Activated T-cell treated with anti-CD3 and anti-CD28 coated beads, Interleukin-2, amount 50 U/mL, for 24 hours (primary cell): ENCODE results near the gene SLC66A2.

Experiments
- DNase-seq: peaks from one replicate; pipeline ENCODE4 v3.0.0-alpha.2; 2020
- H3K27ac Mint-ChIP-seq: 2 replicates; pipeline ENCODE4 v1.8.0; 2020; ENCODE audit warnings: mild to moderate bottlenecking, mixed read lengths
- H3K27me3 Mint-ChIP-seq: 2 replicates; pipeline ENCODE4 v1.8.0; 2020; ENCODE audit warnings: mixed read lengths
- H3K36me3 Mint-ChIP-seq: 2 replicates; pipeline ENCODE4 v1.8.0; 2020; ENCODE audit warnings: low read depth, mixed read lengths
- H3K4me1 Mint-ChIP-seq: 2 replicates; pipeline ENCODE4 v1.8.0; 2020; ENCODE audit warnings: low read depth, mixed read lengths
- H3K4me3 Mint-ChIP-seq: 2 replicates; pipeline ENCODE4 v1.8.0; 2020; ENCODE audit warnings: mild to moderate bottlenecking, moderate library complexity, mixed read lengths
- H3K9me3 Mint-ChIP-seq: 2 replicates; pipeline ENCODE4 v1.8.0; 2020; ENCODE audit warnings: mixed read lengths

Gene SLC66A2

DNA sequence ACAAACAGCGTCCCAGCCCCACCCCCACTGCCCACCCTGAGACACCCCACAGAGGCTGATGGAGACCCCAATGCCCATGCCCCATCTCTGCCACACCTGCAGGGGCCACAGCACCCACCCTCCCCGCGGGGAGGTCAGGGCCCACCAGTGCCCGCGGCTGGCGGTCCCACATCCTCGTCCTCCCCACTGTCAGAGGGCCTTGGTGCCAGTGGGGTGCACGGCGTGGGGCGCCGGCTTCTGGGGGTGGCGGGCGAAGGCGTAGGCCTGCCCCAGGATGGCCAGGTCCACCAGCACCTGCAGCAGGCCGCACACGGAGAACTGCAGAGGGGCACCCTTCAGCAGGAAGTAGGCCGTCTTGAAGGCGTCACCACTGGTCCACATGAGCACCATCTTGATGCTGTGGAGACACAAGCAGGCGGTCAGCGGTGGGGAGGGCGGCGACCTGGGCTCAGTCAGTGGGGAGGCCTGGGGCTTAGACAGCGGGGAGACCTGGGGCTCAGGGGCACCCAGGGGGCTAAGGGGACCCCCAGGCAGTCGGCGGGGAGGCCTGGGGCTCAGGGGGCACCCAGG is 47.6 kb downstream of the SLC66A2 start:
- peaks cover 36% of the 10 kb centered on the region for H3K36me3 Mint-ChIP-seq
- no peak overlapping the region for H3K27ac Mint-ChIP-seq
- H3K9me3 Mint-ChIP-seq = no peaks in the 10 kb centered on the region
- H3K4me1 Mint-ChIP-seq = peaks cover 12% of the 10 kb centered on the region
- H3K27me3 Mint-ChIP-seq = no peaks in the 10 kb centered on the region
- no peak for DNase-seq
- no peak overlapping the region for H3K4me3 Mint-ChIP-seq

- H3K4me3 Mint-ChIP-seq = no peak overlapping the region
- peaks cover 35% of the 10 kb centered on the region for H3K36me3 Mint-ChIP-seq
- H3K27ac Mint-ChIP-seq = no peak overlapping the region
- H3K27me3 Mint-ChIP-seq = no peaks in the 10 kb centered on the region
- peaks cover 12% of the 10 kb centered on the region for H3K4me1 Mint-ChIP-seq
- DNase-seq = no peak
- no peaks in the 10 kb centered on the region for H3K9me3 Mint-ChIP-seq
These were observed 48.3 kb downstream of the SLC66A2 start for GRCh38 chr18:79903071-79903635.

DNA sequence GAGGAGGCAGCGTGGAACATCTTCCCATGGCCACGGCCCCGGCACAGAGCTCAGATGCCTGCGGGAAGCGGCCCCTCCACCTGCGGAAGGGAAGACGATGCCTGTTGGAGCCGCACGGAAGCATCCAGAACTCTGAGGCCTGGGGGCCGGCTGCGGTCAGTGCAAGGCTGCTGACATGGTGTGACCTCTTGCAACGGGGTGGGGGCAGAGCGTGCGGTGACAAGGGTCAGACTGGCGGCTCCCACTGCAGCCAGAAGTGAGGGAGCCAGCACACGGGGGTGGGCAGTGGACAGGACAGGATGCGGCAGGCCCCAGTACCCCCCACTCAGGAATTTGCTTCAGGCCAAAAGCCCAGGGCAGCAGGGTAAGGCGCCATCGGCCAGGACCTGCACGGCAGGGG is 48.8 kb downstream of the SLC66A2 start:
- peaks cover 35% of the 10 kb centered on the region for H3K36me3 Mint-ChIP-seq
- H3K4me3 Mint-ChIP-seq = no peak overlapping the region
- no peak for DNase-seq
- no peaks in the 10 kb centered on the region for H3K27me3 Mint-ChIP-seq
- no peak overlapping the region for H3K27ac Mint-ChIP-seq
- H3K9me3 Mint-ChIP-seq = peaks cover 4% of the 10 kb centered on the region
- H3K4me1 Mint-ChIP-seq = peaks cover 12% of the 10 kb centered on the region

DNA sequence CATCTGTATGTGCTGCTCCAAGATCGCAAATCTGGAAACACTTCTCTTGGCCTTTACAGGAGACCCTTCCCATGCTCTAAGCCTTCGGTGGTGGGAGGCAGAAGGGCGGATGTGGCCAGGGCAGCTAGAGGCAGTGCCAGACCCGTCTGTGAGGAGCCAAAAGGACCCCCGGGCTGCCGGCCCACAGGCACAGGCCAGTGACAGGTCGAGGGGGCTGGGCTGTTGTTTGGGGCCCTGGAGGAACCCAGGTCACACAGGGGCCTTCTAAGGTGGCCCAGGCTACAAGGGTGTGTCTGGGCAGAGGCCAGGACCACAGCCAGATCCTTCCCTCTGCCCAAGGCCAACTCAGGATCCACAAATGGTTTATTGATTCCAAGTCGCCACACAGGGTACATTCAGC is 49.4 kb downstream of the SLC66A2 start:
- Mint-ChIP-seq H3K27me3 (no peaks in the 10 kb centered on the region), H3K27ac (no peak overlapping the region), H3K4me1 (peaks cover 12% of the 10 kb centered on the region), H3K4me3 (no peak overlapping the region), H3K36me3 (peaks cover 32% of the 10 kb centered on the region), H3K9me3 (peaks cover 9% of the 10 kb centered on the region)
- no peak for DNase-seq

DNA sequence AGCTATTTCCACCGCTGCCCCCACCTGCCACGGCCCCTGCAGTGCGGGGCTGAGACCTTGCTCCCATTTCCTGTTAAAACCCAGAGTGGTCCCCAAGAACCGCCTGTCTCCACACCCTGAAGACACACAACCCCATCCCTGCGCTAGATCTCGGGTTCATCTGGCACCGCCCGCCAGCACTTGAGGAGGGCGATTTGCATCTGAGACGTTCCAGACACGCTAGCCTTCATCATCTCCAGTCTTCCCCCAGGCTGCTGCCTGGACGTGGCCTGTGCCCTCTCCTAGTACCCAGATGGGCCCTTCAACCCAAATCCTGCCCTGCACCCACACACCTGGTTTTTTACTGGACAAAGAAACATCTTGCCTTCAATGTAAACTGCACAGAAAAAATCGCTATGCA is 49.8 kb downstream of the SLC66A2 start:
- H3K9me3 Mint-ChIP-seq = peaks cover 13% of the 10 kb centered on the region

GRCh38 chr18:79900610-79901570 is 50.6 kb downstream of the SLC66A2 start:
- Mint-ChIP-seq H3K36me3 (peaks cover 28% of the 10 kb centered on the region), H3K4me3 (no peak overlapping the region), H3K9me3 (peaks cover 17% of the 10 kb centered on the region), H3K27ac (no peak overlapping the region), H3K27me3 (no peaks in the 10 kb centered on the region), H3K4me1 (peaks cover 4% of the 10 kb centered on the region)
- DNase-seq = peak; percentile 22

More for the DNA sequence above, 49.8 kb downstream of the SLC66A2 start:
- no peak overlapping the region for H3K4me3 Mint-ChIP-seq
- no peaks in the 10 kb centered on the region for H3K27me3 Mint-ChIP-seq
- DNase-seq = no peak
- no peak overlapping the region for H3K27ac Mint-ChIP-seq
- H3K36me3 Mint-ChIP-seq = peaks cover 30% of the 10 kb centered on the region
- H3K4me1 Mint-ChIP-seq = peaks cover 10% of the 10 kb centered on the region

- peak; percentile 28 for DNase-seq
- peaks cover 27% of the 10 kb centered on the region for H3K36me3 Mint-ChIP-seq
- H3K27ac Mint-ChIP-seq = no peak overlapping the region
- no peak overlapping the region for H3K4me3 Mint-ChIP-seq
- no peaks in the 10 kb centered on the region for H3K4me1 Mint-ChIP-seq
- H3K9me3 Mint-ChIP-seq = peaks cover 26% of the 10 kb centered on the region
- H3K27me3 Mint-ChIP-seq = no peaks in the 10 kb centered on the region
These were observed 51.6 kb downstream of the SLC66A2 start for GRCh38 chr18:79899609-79900445.

- H3K36me3 Mint-ChIP-seq = peaks cover 24% of the 10 kb centered on the region
- no peak overlapping the region for H3K4me3 Mint-ChIP-seq
- H3K9me3 Mint-ChIP-seq = peaks cover 32% of the 10 kb centered on the region
- peak; percentile 17 for DNase-seq
- no peaks in the 10 kb centered on the region for H3K27me3 Mint-ChIP-seq
- H3K27ac Mint-ChIP-seq = no peak overlapping the region
- no peaks in the 10 kb centered on the region for H3K4me1 Mint-ChIP-seq
These were observed 52.4 kb downstream of the SLC66A2 start for GRCh38 chr18:79898952-79899608.

GRCh38 chr18:79897940-79898625 is 53.4 kb downstream of the SLC66A2 start:
- H3K9me3 Mint-ChIP-seq = peaks cover 42% of the 10 kb centered on the region
- no peak overlapping the region for H3K4me3 Mint-ChIP-seq
- H3K36me3 Mint-ChIP-seq = peaks cover 20% of the 10 kb centered on the region
- H3K27ac Mint-ChIP-seq = no peak overlapping the region
- no peaks in the 10 kb centered on the region for H3K27me3 Mint-ChIP-seq
- H3K4me1 Mint-ChIP-seq = no peaks in the 10 kb centered on the region
- no peak for DNase-seq

DNA sequence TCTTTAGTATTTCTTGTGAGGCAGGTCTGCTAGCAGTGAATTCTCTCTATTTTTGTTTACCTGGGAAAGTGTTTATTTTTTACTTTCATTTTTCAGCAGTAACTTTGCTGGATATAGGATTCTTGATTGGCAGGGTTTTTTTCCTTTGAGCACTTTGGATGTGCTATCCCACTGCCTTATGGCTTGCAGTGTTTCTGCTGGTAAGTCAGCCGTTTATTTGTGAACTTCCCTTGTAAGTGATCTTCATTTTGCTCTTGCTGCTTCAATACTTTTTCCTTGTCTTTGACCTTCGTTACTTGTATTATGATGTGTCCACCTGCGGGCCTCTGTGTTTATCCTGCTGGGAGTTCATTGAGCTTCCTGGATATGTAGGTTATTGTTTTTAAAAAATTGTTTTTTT is 54.7 kb downstream of the SLC66A2 start:
- H3K4me1 Mint-ChIP-seq = no peaks in the 10 kb centered on the region
- H3K4me3 Mint-ChIP-seq = no peak overlapping the region
- DNase-seq = no peak
- H3K27me3 Mint-ChIP-seq = no peaks in the 10 kb centered on the region
- H3K36me3 Mint-ChIP-seq = peaks cover 6% of the 10 kb centered on the region
- H3K27ac Mint-ChIP-seq = no peak overlapping the region
- H3K9me3 Mint-ChIP-seq = peaks cover 53% of the 10 kb centered on the region

DNA sequence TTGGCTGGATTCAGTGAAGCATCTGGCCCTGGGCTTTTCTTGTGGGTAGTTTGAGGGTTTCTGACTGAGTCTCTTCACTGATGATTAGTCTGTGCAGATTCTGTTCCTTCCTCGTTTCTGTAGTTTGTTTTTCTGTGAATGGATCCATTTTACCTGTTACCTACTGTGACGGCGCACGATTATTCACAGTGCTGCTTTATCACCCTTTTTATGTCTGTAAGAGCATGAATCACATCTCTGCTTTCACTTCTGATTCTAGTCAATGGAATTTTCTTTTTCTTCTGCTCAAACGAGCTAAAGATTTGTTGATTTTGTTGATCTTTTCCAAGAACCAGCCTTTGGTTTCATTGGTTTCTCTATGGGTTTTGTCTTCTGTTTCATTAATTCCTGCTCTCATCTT is 60.8 kb downstream of the SLC66A2 start:
- Mint-ChIP-seq H3K4me3 (no peak overlapping the region), H3K27me3 (no peaks in the 10 kb centered on the region), H3K36me3 (no peaks in the 10 kb centered on the region), H3K9me3 (peaks cover 61% of the 10 kb centered on the region), H3K27ac (peak overlapping the region; percentile 76), H3K4me1 (peaks cover 11% of the 10 kb centered on the region)
- no peak for DNase-seq

DNA sequence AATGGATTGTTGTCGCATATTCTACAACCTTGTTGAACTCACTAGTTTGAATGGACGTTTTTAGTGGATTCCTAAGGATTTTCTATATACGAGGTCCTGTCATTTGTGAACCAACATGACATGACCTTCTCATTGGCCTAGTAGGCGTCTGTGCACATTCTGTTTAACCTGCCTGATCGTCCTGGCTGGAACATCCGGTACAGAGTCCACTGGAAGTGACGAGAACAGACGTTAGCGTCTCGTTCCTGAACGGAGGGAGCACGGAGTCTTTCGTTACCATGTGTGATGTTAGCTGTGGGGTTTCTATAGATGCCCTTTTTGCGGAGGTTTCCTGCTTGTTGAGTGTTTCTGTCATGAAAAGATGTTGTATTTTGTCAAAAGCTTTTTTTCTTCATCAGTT is 61.9 kb downstream of the SLC66A2 start:
- H3K4me1 Mint-ChIP-seq = peaks cover 11% of the 10 kb centered on the region
- no peaks in the 10 kb centered on the region for H3K27me3 Mint-ChIP-seq
- H3K36me3 Mint-ChIP-seq = no peaks in the 10 kb centered on the region
- H3K4me3 Mint-ChIP-seq = no peak overlapping the region
- H3K27ac Mint-ChIP-seq = no peak overlapping the region
- no peak for DNase-seq
- H3K9me3 Mint-ChIP-seq = peaks cover 51% of the 10 kb centered on the region

DNA sequence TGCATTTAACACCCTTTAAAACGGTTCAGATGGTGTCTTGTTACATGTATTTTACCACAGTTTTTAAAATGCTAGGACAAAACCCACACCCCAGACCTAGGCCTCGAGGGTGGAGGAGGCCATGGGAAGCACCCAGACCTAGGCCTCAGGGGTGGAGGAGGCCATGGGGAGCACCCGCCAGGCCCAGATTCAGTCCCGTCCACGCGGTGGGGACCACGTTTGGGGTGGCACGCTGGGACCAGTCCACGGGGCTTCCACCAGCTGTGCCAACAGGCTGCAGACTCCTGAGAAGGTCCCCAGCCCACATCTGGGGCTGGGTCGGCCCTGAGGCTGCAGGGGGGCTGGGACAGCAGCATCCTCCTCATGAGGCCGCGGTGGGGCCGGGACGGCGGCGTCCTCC is 63.4 kb downstream of the SLC66A2 start:
- Mint-ChIP-seq H3K4me3 (no peak overlapping the region), H3K4me1 (peaks cover 11% of the 10 kb centered on the region), H3K27me3 (no peaks in the 10 kb centered on the region), H3K36me3 (no peaks in the 10 kb centered on the region), H3K27ac (no peak overlapping the region), H3K9me3 (peaks cover 36% of the 10 kb centered on the region)
- DNase-seq = no peak
